H1 (cell line): ENCODE measurements around the gene ZNF74. TPM values are rescaled to one million over a fixed set of nuclear protein-coding genes. Genes with fewer than 3 reads are reported as not detected.

Experiments
- SAP30 ChIP-seq: fragments of 300-600 bp; sonication (generic); IDR thresholded peaks from 2 replicates; pipeline ENCODE4 v1.7.1; 2012; ENCODE audit warnings: low read length, moderate library complexity, mild to moderate bottlenecking, inconsistent platforms; ENCODE audit not compliant: insufficient read depth, insufficient replicate concordance
- polyA plus RNA-seq, 7 experiments: library from polyadenylated mRNA; depleted of rRNA in 3 of 7; stranded (reverse) in 5 of 7; unstranded in 2 of 7; fragments of >200 nt in 5 of 7; fragments of 200-250 nt in 2 of 7; gene quantifications; 1 replicate in 5 of 7; 2 replicates in 1 of 7; 4 replicates in 1 of 7; pipeline versions ENCODE4 v1.2.1 to v1.2.3, GENCODE V29; 2011 to 2013; ENCODE audit warnings: missing spikeins in 2 of 7, mixed read lengths in 2 of 7
- total RNA-seq: library from RNA; stranded (reverse); fragmentation: NEBNext Ultra II Directional; extraction: Animal tissue kit (Norgen Biotek cat#: 25700); gene quantifications from 2 replicates; pipeline ENCODE4 v1.2.1, GENCODE V29; 2021
- TF ChIP-seq, protein P1 (sequence below): IDR thresholded peaks from 2 replicates; pipeline ENCODE4 v1.6.1; 2012; ENCODE audit warnings: low read length, inconsistent platforms

Gene ZNF74
- total and polyA plus RNA-seq, 2 of the 8 experiments (the other 6 are each of a cell fraction or from before 2014, with no cell fraction given): 29.7 to 45.7 TPM

GRCh38 chr22:20439556-20439927, 45.6 kb downstream of the ZNF74 start (continued):
- no peak for TF ChIP-seq SAP30
- TF ChIP-seq, protein P1, sequence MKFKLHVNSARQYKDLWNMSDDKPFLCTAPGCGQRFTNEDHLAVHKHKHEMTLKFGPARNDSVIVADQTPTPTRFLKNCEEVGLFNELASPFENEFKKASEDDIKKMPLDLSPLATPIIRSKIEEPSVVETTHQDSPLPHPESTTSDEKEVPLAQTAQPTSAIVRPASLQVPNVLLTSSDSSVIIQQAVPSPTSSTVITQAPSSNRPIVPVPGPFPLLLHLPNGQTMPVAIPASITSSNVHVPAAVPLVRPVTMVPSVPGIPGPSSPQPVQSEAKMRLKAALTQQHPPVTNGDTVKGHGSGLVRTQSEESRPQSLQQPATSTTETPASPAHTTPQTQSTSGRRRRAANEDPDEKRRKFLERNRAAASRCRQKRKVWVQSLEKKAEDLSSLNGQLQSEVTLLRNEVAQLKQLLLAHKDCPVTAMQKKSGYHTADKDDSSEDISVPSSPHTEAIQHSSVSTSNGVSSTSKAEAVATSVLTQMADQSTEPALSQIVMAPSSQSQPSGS: no peak
